K562 (cell line): ENCODE results near the gene RCE1. TPM values are rescaled to one million over a fixed set of nuclear protein-coding genes. Genes with fewer than 3 reads are reported as not detected.
A peak's percentile ranks its signal among the peaks of the same experiment; 100 is the strongest.

Experiments
- BACH1 ChIP-seq: fragments of 200-800 bp; sonication (Bioruptor generic); IDR thresholded peaks from 2 replicates; pipeline ENCODE4 v1.6.1; 2016; ENCODE audit warnings: missing genetic modification characterization, missing compliant biosample characterization
- BRD9 ChIP-seq: fragments of 450-650 bp; IDR thresholded peaks from 2 replicates; pipeline ENCODE4 v1.6.1; 2018; ENCODE audit warnings: low read depth; ENCODE audit not compliant: partially characterized antibody
- CREM ChIP-seq: IDR thresholded peaks from 2 replicates; pipeline ENCODE4 v1.6.1; 2014; ENCODE audit warnings: antibody characterized with exemption, low read depth
- ELF1 ChIP-seq: fragments of 200-800 bp; sonication (Bioruptor generic); IDR thresholded peaks from 2 replicates; pipeline ENCODE4 v1.6.1; 2016; ENCODE audit warnings: missing genetic modification characterization, missing compliant biosample characterization
- EP400 ChIP-seq: fragments of 450-650 bp; IDR thresholded peaks from 2 replicates; pipeline ENCODE4 v1.6.1; 2017; ENCODE audit warnings: antibody characterized with exemption, mild to moderate bottlenecking, moderate library complexity
- KLF1 ChIP-seq: fragments of 450-650 bp; IDR thresholded peaks from 2 replicates; pipeline ENCODE4 v1.6.1; 2016; ENCODE audit warnings: missing genetic modification characterization, missing compliant biosample characterization
- MAFF ChIP-seq: IDR thresholded peaks from 2 replicates; pipeline ENCODE4 v1.6.1; 2012; ENCODE audit warnings: low read length, improper control_type of control experiment
- MYC ChIP-seq, 2 experiments: fragments of 250-450 bp in 1 of 2; sonication (Bioruptor Pico) in 1 of 2; IDR thresholded peaks; 2 replicates each; pipeline versions ENCODE4 v1.5.1 to v1.6.1; 2012 to 2021; ENCODE audit warnings: low read depth in 2 of 2, borderline replicate concordance in 1 of 2, improper control_type of control experiment in 1 of 2, low read length in 1 of 2, mild to moderate bottlenecking in 1 of 2, moderate library complexity in 1 of 2
- NR1H2 ChIP-seq: sonication (generic); formaldehyde crosslinking; IDR thresholded peaks from 2 replicates; pipeline ENCODE4 v1.4.0; 2020; ENCODE audit warnings: mild to moderate bottlenecking, missing genetic modification reagents
- SIN3B ChIP-seq: fragments of 450-650 bp; IDR thresholded peaks from 2 replicates; pipeline ENCODE4 v1.6.1; 2017; ENCODE audit warnings: low read depth, mild to moderate bottlenecking, moderate library complexity
- TAF9B ChIP-seq: fragments of 450-650 bp; IDR thresholded peaks from 2 replicates; pipeline ENCODE4 v1.6.1; 2018; ENCODE audit warnings: mild to moderate bottlenecking; ENCODE audit not compliant: partially characterized antibody
- TRIM25 ChIP-seq: fragments of 450-650 bp; IDR thresholded peaks from 2 replicates; pipeline ENCODE4 v1.7.0; 2016; ENCODE audit warnings: borderline replicate concordance
- ZBTB2 ChIP-seq: fragments of 450-650 bp; IDR thresholded peaks from 2 replicates; pipeline ENCODE4 v1.6.1; 2016; ENCODE audit warnings: antibody characterized with exemption
- ZBTB33 ChIP-seq: sonication (generic); formaldehyde crosslinking; IDR thresholded peaks from 2 replicates; pipeline ENCODE4 v1.8.1; 2023; ENCODE audit warnings: mild to moderate bottlenecking, missing genetic modification reagents
- ZC3H4 ChIP-seq: sonication (generic); formaldehyde crosslinking; IDR thresholded peaks from 2 replicates; pipeline ENCODE4 v1.9.0; 2021; ENCODE audit warnings: missing genetic modification reagents, borderline replicate concordance
- ZNF121 ChIP-seq: sonication (generic); formaldehyde crosslinking; conservative IDR thresholded peaks from 2 replicates; pipeline ENCODE4 v1.8.0; 2022; ENCODE audit warnings: missing genetic modification reagents
- ZNF584 ChIP-seq: fragments of 200-800 bp; sonication (Bioruptor generic); IDR thresholded peaks from 2 replicates; pipeline ENCODE4 v1.6.1; 2016; ENCODE audit warnings: low read depth, mild to moderate bottlenecking, missing genetic modification characterization, missing compliant biosample characterization
- polyA plus RNA-seq, 8 experiments: library from polyadenylated mRNA; depleted of rRNA in 4 of 8; stranded (reverse) in 5 of 8; unstranded in 3 of 8; fragments of >200 nt; fragmentation: Nextera tagmentation in 2 of 8; fragmentation: Illumina TruSeq in 1 of 8; extraction: Ambion mirVana in 2 of 8; extraction: Trizol in 1 of 8; gene quantifications; 2 replicates each; pipeline versions ENCODE4 v1.2.1 to v1.2.3, GENCODE V29; 2011 to 2014; ENCODE audit warnings: inconsistent platforms in 1 of 8, missing spikeins in 1 of 8
- total RNA-seq, 7 experiments: library from RNA; depleted of rRNA in 6 of 7; stranded (reverse); fragments of >200 nt in 6 of 7; fragmentation: Illumina TruSeq in 2 of 7; extraction: Trizol in 2 of 7; gene quantifications; 2 replicates each; pipeline versions ENCODE4 v1.2.1 to v1.2.3, GENCODE V29; 2011 to 2021; ENCODE audit warnings: low replicate concordance in 1 of 7
- TF ChIP-seq, protein P1 (sequence below): sonication (generic); formaldehyde crosslinking; IDR thresholded peaks from 2 replicates; pipeline ENCODE4 v1.8.1; 2023; ENCODE audit warnings: missing genetic modification reagents, mild to moderate bottlenecking, borderline replicate concordance

Gene RCE1
- total and polyA plus RNA-seq, 9 of the 15 experiments (the other 6 are each of a cell fraction or from before 2014, with no cell fraction given), result 0.75 to 41.5 (median 15.1) TPM

- TF ChIP-seq ZNF584 (CRISPR knock-in tag), result no peak; the same call in none of the 2 replicates
- TF ChIP-seq, protein P1, sequence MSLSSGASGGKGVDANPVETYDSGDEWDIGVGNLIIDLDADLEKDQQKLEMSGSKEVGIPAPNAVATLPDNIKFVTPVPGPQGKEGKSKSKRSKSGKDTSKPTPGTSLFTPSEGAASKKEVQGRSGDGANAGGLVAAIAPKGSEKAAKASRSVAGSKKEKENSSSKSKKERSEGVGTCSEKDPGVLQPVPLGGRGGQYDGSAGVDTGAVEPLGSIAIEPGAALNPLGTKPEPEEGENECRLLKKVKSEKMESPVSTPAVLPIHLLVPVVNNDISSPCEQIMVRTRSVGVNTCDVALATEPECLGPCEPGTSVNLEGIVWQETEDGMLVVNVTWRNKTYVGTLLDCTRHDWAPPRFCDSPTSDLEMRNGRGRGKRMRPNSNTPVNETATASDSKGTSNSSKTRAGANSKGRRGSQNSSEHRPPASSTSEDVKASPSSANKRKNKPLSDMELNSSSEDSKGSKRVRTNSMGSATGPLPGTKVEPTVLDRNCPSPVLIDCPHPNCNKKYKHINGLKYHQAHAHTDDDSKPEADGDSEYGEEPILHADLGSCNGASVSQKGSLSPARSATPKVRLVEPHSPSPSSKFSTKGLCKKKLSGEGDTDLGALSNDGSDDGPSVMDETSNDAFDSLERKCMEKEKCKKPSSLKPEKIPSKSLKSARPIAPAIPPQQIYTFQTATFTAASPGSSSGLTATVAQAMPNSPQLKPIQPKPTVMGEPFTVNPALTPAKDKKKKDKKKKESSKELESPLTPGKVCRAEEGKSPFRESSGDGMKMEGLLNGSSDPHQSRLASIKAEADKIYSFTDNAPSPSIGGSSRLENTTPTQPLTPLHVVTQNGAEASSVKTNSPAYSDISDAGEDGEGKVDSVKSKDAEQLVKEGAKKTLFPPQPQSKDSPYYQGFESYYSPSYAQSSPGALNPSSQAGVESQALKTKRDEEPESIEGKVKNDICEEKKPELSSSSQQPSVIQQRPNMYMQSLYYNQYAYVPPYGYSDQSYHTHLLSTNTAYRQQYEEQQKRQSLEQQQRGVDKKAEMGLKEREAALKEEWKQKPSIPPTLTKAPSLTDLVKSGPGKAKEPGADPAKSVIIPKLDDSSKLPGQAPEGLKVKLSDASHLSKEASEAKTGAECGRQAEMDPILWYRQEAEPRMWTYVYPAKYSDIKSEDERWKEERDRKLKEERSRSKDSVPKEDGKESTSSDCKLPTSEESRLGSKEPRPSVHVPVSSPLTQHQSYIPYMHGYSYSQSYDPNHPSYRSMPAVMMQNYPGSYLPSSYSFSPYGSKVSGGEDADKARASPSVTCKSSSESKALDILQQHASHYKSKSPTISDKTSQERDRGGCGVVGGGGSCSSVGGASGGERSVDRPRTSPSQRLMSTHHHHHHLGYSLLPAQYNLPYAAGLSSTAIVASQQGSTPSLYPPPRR (CRISPR knock-in tag), result no peak
- TF ChIP-seq TAF9B, result no peak
- TF ChIP-seq ZNF121 (CRISPR knock-in tag), result 0 out of 2 replicates have a peak, but pooled peaks have one; percentile 6
- no peak for TF ChIP-seq TRIM25
- TF ChIP-seq NR1H2 (CRISPR knock-in tag), result no peak
- TF ChIP-seq ZBTB2, result no peak
- TF ChIP-seq KLF1, result no peak
- no peak for TF ChIP-seq ELF1 (tag)
- TF ChIP-seq ZC3H4, result no peak
- peak; percentile 96 for TF ChIP-seq BACH1
- TF ChIP-seq SIN3B, result no peak
- peak; percentile 51 for TF ChIP-seq EP400
- TF ChIP-seq BRD9, result peak; percentile 43
- no peak for TF ChIP-seq MYC (IDR thresholded peaks at IDR 0.05; ENCODE audit: low read depth, low read length)
- TF ChIP-seq MYC (CRISPR knock-in tag; IDR thresholded peaks at IDR 0.05; ENCODE audit: borderline replicate concordance, low read depth), result no peak
- no peak for TF ChIP-seq CREM
- peak; percentile 39; the same call in 1 of the 2 replicates for TF ChIP-seq ZBTB33 (CRISPR knock-in tag)
- peak; percentile 98 for TF ChIP-seq MAFF
Measured at GRCh38 chr11:66835768-66836405, 7.4 kb upstream of the RCE1 start (continued).
